ENCODE results near the gene SH2D3A.
A peak's percentile ranks its signal among the peaks of the same experiment; 100 is the strongest.
"Not testable (repeated sequence)": the region's sequence is repeated elsewhere in the genome, so short reads cannot be mapped to it uniquely, and the experiment has no call there.

SH2D3A gene

DNA sequence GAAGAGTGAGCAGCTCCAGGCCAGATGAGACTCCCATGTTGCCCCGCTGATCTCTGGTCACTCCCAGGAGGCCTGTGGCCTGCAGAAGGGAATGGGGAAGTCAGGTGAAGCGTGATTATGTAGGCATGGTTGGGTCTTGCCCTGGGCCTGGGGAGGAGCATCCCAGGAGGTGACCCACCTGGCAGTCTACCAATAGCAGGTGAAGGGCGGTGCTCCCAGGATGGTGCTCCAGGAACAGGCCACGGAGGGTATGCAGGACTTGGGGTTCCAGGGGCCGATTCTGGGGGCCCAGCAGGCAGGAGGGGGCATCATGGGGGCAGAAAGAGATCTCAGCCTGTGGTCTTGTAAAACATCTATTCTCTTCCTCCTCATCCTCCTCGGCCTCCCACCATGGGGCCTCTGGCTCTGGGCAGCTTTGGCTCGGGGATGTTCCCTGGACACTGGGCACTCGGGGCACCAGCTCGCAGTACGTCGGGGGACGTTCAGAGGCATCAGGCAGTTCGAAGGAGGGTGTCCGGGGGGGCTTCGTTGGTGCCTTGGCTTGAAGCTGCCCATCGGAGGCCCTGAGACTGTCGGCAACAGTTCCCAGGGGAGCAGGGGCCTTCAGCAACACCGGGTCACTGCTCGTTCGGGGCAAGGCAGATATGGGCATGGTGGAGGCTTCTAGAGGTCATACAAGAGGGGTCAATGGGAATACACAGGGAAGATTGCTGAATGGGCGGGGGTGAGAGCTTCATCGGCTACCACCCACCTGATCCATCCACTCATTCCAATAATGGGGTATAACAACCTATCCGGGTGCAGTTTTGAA is 12.4 kb downstream of the SH2D3A start:
- no peak for DNase-seq

DNA sequence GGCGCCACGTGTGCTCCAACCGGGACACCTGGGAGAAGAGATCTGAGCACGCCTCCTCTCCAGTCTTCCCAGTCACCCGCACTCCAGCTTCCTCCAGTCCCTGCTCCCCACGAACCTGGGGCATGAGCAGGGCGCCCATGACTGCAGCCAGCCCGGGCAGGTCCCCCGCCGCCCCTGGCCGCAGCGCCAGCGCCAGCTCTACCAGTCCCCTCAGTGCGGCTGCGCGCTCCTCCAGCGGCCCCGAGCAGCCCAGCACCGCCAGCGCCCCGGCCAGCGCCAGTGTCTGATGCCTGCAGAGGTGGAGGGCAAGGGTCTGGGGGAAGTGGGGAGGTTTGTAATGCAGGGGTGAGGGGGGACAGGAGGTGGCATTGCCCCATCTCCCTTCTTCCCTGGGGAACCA is 13.1 kb downstream of the SH2D3A start:
- no peak for DNase-seq

DNA sequence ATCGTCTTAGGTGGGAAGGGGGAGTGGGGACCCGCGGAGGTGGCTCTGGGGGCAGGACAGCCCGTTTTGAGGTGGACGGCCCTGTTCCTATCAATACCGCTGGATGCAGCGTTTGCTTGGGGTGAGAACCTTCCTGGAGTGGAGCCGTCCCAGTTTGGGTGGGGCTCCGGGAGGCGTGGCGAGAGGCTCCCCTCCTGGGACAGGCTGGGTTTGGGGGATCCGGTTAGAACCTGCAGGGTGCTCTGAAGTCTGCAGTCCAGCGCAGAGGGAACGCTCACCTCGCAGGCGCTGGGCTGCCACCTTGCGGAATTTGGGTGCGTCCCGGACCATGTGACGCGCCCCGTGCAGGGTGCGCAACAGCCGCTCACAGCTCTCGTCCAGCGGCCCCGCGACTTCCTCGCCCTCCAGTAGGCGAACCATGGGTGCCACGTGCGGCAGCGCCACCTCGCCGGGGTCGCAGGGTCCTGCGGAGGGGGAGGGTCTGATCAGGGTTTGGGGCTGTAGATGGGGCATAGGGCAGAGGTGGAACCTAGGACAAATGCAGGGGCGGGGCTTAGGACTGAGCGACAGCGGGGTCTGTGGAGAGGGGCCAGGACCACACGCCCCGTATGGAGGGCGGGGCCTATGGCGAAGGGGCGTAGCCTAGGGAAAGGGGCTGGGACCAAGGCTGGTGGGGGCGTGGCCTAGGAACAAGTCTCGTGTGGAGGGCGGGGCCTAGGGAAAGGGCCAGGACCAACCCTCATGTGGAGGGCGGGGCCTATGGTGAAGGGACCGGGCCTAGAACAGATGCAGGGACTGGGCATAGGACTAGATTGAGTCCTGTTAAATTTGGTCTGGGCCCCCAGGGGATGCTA is 13.8 kb downstream of the SH2D3A start:
- DNase-seq: no peak

DNA sequence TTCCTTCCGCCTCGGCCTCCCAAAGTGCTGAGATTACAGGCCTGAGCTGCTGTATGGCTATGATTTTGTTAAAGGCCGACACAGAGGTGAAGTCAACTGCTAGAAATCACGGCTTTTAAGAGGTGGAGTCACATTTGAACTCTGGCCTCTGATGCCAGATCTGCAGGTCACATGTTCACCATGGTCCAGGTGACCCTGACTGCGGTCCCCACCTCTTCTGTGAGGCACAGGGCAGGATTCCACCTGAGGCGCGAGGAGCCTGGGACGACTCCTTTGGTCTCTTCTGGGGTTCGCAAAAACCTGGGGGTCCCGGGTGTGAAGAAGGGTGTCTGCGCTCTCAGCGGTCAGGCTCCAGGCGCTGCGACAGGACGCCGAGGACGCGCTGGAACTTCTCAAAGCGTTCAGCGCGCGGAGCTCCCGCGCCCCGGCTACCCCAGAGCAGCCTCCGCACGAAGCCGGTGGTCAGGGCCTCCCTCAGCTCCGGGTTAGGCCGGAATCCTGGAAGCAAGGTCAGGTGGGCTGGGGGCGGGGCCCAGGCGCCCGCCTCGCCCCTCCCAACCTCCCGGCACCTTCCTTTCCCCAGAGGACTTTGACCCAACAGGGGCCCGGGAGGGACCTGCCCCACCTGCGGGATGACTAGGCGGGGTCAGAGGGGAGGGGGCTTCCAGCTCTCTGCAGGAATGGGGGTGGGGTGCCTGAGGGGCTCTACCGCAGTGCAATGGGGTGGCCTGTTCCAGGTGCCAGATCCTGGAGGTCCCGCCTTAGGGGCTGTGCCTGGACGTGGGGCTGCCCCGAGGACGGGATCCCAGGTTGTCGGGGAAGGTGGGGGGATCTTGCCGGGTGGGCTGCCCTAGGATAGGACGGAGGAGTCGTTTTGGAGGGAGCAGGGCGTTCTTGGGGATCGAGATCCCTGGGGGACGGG is 14.7 kb downstream of the SH2D3A start:
- no peak for DNase-seq

DNA sequence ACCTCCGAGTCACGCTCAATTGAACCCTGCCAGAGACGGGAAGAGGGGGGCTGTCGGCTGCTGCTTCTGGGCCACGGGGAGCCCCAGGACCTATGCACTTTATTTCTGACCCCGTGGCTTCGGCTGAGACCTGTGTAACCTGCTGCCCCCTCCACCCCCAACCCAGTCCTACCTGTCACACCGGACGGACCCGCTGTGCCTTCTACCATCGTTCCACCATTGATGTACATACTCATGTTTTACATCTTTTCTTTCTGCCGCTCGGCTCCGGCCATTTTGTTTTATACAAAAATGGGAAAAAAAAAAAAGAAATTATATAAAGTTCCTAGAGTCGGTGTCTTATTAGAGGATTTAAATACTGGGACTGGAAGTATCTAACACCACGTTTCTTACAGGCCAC is 16.0 kb downstream of the SH2D3A start:
- no peak for DNase-seq

DNA sequence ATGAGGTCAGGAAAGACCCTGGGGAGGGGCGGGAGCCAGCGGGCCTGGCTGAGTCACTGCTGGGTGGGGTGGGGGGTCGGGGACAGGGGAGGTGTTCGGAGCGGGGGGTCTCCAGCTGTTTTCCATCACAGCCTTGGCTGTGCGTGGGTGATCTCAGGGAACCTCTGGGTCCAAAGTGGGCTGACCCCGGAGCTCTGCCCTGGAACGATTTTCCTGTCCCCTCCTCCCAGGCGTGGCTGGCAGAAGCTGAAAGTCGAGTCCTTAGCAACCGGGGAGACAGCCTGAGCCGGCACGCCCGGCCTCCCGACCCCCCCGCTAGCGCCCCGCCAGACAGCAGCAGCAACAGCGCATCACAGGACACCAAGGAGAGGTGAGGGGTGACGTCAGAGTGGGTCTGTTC is 17.2 kb downstream of the SH2D3A start:
- no peak for DNase-seq

DNA sequence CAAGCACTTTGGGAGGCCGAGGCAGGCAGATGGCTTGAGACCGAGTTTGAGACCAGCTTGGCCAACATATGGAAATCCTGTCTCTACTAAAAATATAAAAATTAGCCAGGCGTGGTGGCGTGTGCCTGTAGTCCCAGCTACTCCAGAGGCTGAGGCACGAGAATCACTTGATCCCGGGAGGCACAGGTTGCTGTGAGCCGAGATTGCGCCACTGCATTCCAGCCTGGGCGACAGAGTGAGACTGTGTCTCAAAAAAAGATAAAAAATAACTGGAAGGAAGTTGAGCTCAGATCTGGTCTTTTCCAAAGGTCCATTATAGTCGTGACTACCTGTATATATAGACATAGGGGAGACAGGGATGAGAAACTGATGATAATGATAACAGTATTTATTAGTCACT is 18.7 kb downstream of the SH2D3A start:
- DNase-seq: not testable (repeated sequence)

DNA sequence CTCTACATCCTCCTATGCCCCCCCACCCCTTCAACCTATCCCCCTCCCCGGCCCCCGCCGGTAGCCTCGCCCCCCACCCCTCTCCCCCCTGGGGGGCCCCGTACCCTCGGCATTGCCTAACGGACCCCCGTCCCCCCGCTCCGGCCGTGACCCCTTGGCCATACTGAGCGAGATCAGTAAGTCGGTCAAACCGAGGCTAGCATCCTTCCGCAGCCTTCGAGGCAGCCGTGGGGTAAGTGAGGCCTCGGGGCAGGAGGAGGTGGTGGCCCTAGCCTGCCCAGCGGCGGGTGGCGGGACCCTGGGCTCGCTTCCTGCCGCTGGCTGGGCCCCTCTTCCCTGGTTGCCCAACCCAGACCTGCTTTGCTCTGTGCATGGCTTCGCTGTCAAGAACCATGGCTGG is 21.3 kb downstream of the SH2D3A start:
- no peak for DNase-seq

DNA sequence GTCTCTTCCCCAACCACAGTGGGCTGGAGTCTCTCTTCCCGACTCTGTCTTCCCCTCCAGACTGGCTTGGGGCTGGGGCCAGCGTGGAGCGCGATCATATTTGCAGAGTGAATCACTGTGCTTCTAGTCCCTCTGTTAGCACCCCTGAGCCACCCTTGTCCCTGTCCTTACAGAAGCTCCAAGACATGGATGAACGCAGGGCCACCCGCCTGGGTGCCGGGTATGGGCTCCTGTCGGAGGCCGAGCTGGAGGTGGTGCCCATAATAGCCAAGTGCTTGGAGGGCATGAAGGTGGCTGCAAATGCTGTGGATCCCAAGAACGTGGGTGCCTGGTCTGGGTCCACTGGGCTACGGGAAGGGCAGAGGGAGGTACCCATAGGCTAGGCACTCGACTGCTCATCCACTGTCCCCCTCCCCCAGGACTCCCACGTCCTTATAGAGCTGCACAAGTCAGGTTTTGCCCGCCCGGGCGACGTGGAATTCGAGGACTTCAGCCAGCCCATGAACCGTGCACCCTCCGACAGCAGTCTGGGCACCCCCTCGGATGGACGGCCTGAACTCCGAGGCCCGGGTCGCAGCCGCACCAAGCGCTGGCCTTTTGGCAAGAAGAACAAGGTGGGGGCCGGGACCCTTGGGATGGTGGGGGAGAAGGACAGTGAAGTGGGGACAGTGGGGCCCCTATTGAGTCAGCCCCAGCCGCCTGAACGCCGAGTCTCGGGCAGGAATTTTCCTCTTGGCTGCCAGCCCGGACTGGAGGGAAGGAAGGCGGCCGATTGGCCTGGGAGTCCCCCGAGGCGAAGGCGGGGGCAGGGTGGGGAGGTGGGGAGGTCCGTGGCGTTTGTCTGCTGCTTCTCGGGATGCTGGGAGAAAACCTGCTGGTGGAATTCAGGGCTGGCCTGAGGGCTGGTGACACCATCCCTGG is 22.6 kb downstream of the SH2D3A start:
- DNase-seq: no peak

DNA sequence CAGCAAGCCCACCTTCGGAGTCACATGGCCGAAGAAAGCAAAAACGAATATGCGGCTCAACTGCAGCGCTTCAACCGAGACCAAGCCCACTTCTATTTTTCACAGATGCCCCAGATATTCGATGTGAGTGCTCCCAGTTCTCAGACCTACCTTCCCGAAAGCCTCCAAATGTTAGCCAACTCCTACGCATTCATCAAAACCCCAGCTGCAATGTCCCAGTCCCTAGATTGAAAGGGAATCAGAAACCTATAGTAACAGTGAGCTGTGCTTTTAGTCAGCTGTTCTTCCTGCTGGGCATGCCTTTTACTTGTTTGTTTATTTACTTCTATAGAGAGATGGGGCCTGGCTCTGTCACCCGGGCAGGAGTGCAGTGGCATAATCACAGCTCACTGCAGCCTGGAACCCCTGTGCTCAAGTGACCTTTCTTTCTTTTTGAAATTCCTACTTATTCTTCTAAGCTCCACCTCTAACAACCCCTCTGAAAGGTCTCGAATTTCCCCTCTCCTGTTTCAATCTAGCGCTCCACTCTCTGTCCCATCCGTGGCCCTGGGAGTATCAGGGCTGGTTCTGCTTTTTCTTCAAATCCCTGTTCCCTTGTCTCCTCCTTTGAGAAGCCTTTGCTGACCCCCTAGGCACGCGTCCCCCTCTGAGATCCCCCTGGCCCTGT is 23.4 kb downstream of the SH2D3A start:
- DNase-seq: no peak

DNA sequence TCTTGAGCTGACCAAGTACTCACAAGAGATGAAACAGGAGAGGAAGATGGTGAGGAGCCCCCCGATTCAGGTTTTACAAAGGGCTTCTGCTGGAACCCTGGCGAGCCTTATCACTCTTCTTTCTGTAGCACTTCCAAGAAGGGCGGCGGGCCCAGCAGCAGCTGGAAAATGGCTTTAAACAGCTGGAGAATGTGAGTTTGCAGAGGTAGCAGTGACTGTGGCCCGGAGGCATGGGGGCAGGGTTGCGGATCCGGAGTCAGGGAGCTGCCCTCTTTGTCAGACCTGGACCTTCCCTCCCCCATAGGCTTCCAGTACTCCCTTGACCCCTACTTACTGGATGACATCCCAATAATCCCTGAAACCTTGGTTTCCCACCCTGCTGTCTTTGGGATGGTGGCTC is 24.2 kb downstream of the SH2D3A start:
- DNase-seq: no peak

DNA sequence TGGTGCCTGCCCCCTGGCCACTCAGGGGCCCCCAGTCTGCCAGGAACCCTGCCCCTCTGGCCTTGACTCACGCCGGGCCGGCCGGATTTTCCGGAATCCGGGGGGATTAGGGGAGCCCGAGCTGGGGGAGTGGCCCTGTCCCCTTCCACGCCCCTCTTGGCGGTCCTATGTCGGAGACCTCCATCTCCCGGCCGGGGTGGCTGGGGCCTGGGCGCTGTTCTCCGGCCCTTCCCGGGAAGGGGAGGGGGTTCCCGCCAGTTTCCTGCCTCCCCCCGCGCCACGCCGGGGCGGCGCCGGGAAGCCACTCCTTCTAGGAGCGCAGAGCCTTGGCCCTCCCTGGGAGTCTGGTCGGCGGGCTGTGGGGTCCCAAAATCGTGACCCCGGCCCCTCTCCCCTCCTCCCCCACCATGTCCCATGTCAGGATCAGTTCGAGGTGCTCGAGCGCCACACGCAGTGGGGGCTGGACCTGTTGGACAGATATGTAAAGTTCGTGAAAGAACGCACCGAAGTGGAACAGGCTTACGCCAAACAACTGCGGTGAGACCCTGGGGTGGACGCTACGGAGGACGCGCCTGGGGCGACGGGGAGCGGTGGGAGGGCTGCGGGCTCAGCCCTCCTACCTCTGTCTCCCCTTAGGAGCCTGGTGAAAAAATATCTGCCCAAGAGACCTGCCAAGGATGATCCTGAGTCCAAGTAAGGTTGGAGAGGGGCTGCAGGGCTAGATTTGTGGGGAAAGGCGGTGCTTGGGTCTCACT is 26.5 kb downstream of the SH2D3A start:
- no peak for DNase-seq

DNA sequence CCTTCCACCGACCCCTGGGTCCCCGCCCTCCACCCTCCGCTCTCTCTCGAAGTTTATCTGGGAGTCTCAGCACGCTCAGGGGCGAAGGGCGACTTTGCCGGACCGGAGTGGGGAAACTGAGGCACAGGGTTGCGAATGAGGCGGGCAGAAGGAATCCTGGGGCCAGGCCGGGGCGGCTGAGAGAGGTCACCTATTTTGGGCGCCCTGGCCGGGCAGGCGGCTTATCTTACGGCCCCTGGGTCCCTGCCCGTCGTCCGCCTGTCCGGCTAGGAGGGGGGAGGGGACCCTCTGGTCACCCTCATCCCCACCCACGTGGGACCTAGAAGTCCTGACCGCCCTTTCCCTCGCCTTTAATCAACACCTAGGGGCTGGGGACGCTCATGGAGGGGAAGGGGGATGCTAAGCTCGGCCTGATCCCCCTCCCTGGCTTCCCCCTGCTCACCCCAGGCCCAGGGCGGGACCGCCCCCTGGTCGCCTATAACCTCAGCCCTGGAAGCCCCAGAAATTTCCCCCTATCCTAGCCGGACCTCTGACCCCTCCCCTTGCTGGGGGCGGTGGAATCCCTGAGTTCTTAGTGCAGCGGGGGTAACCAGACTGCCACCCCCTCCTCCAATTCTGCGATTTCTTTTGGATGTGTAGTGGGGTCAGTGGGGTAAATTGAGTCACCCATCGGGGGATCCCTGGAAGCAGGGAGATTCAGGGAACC is 27.2 kb downstream of the SH2D3A start:
- DNase-seq: no peak

DNA sequence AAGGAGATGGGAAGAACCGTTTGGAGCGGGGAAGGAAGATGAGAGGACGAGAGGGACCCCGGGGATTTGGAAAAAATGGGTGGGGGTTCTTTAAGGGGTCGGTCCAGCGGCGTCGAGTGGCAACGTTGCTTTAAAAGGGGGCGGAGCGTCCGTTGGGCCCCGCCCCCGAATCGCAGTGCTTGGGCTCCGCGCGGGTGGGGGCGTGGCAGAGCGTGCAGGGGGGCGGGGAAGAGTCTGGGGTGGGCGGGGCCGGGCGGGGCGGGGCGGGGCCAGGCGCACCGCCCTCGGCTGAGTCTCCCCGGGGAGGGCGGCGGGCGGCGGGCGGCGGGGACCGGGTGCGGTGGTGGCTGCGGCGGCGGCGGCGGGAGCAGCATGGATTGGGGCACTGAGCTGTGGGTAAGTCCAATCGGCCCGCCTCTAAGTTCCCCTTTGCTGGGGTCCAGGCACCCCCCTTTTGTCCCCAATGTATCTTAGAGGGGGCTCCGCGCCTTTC is 27.8 kb downstream of the SH2D3A start, which contains the start of gene TRIP10:
TSS of gene TRIP10 (plus strand) at position 291 of the 493 bp plus-strand sequence. CDS start at position 373, 82 bp downstream.
- DNase-seq: peak; percentile 32 to 68

DNA sequence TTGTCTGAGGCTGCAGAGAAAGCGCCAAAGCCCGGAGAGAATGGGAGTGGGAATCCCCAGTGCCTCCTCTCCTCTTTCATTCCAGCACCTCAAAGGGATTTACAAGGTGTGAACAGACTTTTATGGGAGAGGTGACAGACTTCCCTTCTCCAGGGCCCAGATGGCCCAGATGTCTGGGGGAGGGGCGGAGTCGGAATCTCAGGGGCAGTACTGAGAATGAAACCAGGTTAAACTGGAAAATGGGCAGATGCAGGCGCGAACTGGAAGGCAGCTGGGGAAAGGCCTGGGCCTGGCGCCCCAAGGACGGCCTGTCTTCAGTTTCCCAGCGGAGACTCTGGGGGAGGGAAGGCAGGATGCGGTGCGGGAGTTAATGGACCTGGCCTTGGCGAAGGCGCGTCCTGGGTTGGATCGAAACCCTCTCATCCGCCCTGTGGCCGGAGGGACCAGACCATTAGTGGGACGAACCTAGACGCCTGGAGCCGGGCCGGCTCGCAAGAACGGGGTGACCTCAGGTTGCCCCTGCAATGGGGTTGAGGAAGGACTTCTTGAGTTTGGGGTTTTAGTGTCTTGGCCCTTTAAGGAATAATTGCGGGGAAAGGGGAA is 28.3 kb downstream of the SH2D3A start:
- DNase-seq: no peak

DNA sequence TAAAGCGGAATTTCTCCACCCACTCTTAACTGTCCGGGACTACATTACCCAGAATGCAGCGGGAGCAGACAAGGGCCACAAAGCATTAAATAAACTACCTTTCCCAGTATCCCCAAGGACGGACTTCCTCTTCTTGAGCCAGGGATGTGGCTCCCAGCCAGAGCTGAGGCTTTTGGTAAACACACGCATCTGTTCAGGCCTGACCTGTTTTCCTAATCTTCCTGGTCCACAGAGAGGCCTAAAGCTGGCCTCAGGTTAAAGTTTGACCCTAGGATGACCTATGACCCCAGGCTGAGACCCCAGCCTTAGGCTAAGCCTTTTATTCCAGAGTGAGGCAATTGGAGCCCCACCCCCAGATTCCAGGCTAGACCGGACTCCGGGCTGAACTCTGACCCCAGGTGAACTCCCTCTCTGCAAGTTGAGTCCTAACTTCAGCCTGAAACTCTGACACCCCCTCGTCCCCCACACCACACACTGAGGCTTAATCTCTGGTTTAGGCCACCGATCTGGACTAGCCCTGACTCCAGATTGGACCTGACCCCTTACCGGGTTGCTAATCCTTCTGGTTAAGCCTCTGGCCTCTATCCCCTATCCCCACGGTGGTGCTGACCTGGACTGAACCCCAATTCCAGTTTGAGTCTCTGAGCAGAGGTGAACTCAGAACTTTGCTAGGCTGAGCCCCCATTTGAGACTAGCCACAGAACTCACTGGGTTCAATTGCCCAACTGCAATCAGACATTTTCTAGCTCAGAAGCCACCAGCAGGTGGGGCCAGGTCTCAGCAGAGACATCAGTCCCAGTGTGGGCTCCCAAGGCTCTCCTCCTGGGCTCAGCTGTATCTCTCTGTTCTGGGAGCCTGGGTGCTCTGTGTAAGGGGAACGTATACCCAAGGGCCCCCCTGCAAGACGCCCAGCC is 29.1 kb downstream of the SH2D3A start:
- peak; percentile 47 to 55 for DNase-seq

DNA sequence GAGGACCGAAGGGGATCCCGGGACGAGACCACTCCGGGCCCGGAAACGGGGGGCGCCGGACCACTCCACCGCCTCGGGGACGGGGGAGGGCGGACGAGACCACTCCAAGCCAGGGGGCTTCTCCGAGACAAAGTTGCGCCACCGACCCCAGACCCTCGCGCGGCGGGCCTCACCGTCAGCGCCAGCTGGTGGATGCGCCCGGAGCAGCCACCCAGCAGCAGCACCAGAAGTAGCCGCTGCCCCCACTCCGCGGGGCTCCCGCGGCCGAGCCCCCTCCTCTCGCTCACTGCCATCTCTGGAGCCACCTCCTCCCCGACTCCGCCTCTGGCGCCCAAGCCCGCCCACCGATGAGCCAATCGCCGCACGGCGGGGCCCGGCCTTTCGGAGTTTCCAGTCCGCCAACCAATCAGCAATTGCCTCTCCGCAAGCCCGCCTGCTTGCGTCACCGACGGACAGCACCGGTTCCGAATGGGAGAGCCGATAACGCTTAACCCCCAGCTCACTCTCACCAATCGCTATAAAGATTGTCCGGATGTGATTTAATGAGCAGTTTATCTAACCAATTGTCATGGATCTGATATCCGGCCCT is 29.9 kb downstream of the SH2D3A start, which contains the start of gene GPR108:
TSS of gene GPR108 (minus strand) at position 297 of the 589 bp plus-strand sequence. CDS start at position 293, 4 bp downstream.
- peak; percentile 93 to 96 for DNase-seq

Measured in NCI-H1930 (cell line).